BLaER1 (cell line): ENCODE measurements around the gene OR11H1.
"Not testable (repeated sequence)": the region's sequence is repeated elsewhere in the genome, so short reads cannot be mapped to it uniquely, and the experiment has no call there.

Experiments used
- H3K27ac ChIP-seq: shearing (Covaris generic); formaldehyde crosslinking; 2 replicates; pipeline ENCODE4 v1.8.1; 2022
- H3K27me3 ChIP-seq: shearing (Covaris generic); formaldehyde crosslinking; 2 replicates; pipeline ENCODE4 v1.8.1; 2022
- H3K36me3 ChIP-seq: shearing (Covaris generic); formaldehyde crosslinking; 2 replicates; pipeline ENCODE4 v1.8.1; 2022
- H3K4me1 ChIP-seq: shearing (Covaris generic); formaldehyde crosslinking; 2 replicates; pipeline ENCODE4 v1.8.1; 2022
- H3K4me2 ChIP-seq: shearing (Covaris generic); formaldehyde crosslinking; 2 replicates; pipeline ENCODE4 v1.8.1; 2022
- H3K4me3 ChIP-seq: shearing (Covaris generic); formaldehyde crosslinking; 2 replicates; pipeline ENCODE4 v1.8.1; 2022
- H3K9ac ChIP-seq: shearing (Covaris generic); formaldehyde crosslinking; 2 replicates; pipeline ENCODE4 v1.8.1; 2022
- H3K9me3 ChIP-seq: shearing (Covaris generic); formaldehyde crosslinking; 2 replicates; pipeline ENCODE4 v1.8.1; 2022
- H4K20me1 ChIP-seq: shearing (Covaris generic); formaldehyde crosslinking; 2 replicates; pipeline ENCODE4 v1.8.1; 2022

The OR11H1 gene

GRCh38 chr22:15527892-15528291 is at the start of gene OR11H1:
TSS of gene OR11H1 (plus strand) at chr22:15528192. CDS start at chr22:15528192, 0 bp downstream.
- not testable (repeated sequence) for H3K36me3 ChIP-seq, H3K4me1 ChIP-seq, H3K27me3 ChIP-seq, H3K9me3 ChIP-seq, H3K27ac ChIP-seq, H3K4me2 ChIP-seq, H3K4me3 ChIP-seq, H3K9ac ChIP-seq, H4K20me1 ChIP-seq

GRCh38 chr22:15509967-15510366 is 18.0 kb upstream of the OR11H1 start:
- not testable (repeated sequence) for H3K9me3 ChIP-seq, H4K20me1 ChIP-seq, H3K27me3 ChIP-seq, H3K4me2 ChIP-seq, H3K4me1 ChIP-seq, H3K9ac ChIP-seq, H3K27ac ChIP-seq, H3K4me3 ChIP-seq, H3K36me3 ChIP-seq

GRCh38 chr22:15515896-15516295 is 12.1 kb upstream of the OR11H1 start:
- H3K27ac ChIP-seq, H3K4me1 ChIP-seq, H3K36me3 ChIP-seq, H3K4me2 ChIP-seq, H3K4me3 ChIP-seq, H3K9me3 ChIP-seq, H3K9ac ChIP-seq, H3K27me3 ChIP-seq, H4K20me1 ChIP-seq: not testable (repeated sequence)

- not testable (repeated sequence) for H3K27ac ChIP-seq, H3K9me3 ChIP-seq, H3K4me3 ChIP-seq, H3K9ac ChIP-seq, H3K4me1 ChIP-seq, H4K20me1 ChIP-seq, H3K27me3 ChIP-seq, H3K4me2 ChIP-seq, H3K36me3 ChIP-seq
Measured at GRCh38 chr22:15553767-15554166, 25.8 kb downstream of the OR11H1 start.

- not testable (repeated sequence) for H3K36me3 ChIP-seq, H3K27ac ChIP-seq, H3K9ac ChIP-seq, H4K20me1 ChIP-seq, H3K9me3 ChIP-seq, H3K4me2 ChIP-seq, H3K4me1 ChIP-seq, H3K4me3 ChIP-seq, H3K27me3 ChIP-seq
Measured at GRCh38 chr22:15563461-15563860, 35.5 kb downstream of the OR11H1 start.

GRCh38 chr22:15565063-15565462 is 37.1 kb downstream of the OR11H1 start:
- H3K9ac ChIP-seq, H3K9me3 ChIP-seq, H3K27ac ChIP-seq, H4K20me1 ChIP-seq, H3K4me1 ChIP-seq, H3K4me2 ChIP-seq, H3K27me3 ChIP-seq, H3K36me3 ChIP-seq, H3K4me3 ChIP-seq: not testable (repeated sequence)
